B cell (primary cell): Measurements from ENCODE around the gene LRIG1. TPM values are rescaled to one million over a fixed set of nuclear protein-coding genes. Genes with fewer than 3 reads are reported as not detected.

Source experiments
- ATAC-seq: fragments of 200-7000 bp; cut with Tn5 transposase; one replicate; pipeline ENCODE4 v1.10.0; 2021; ENCODE audit warnings: low read depth, mild to moderate bottlenecking, moderate number of reproducible peaks, moderate library complexity
- CTCF ChIA-PET: fragments of 350-600 bp; sonication (Branson Sonifier 250); formaldehyde crosslinking; loops from one replicate; lab custom pipeline; 2021; ENCODE audit warnings: antibody characterized with exemption, inconsistent platforms; lab: Charles Lee
- POLR2A ChIA-PET: fragments of 350-600 bp; sonication (Branson Sonifier 250); formaldehyde crosslinking; loops from one replicate; lab custom pipeline; 2021; ENCODE audit warnings: antibody characterized with exemption; lab: Charles Lee
- DNase-seq: peaks from one replicate; pipeline ENCODE4 v3.0.0; 2013
- H2AFZ ChIP-seq: 2 replicates; pipeline ENCODE4 v1.6.1; 2012; ENCODE audit warnings: mild to moderate bottlenecking, low read depth, low read length; ENCODE audit not compliant: insufficient read depth, poor library complexity, severe bottlenecking
- H3K27ac ChIP-seq, 2 donors: 1 replicate in 1 of 2; 2 replicates in 1 of 2; pipeline ENCODE4 v1.5.1; 2012 to 2013; ENCODE audit warnings: low read length in 2 of 2, mild to moderate bottlenecking in 2 of 2, moderate library complexity in 1 of 2
- H3K27me3 ChIP-seq, 4 experiments: fragments of 200-600 bp in 1 of 4; sonication (generic) in 1 of 4; replicated peaks in 1 of 4; 1 replicate in 2 of 4; 2 replicates in 2 of 4; pipeline versions ENCODE4 v1.6.1 to v1.7.0; 2013 to 2016; ENCODE audit warnings: low read length in 3 of 4, mild to moderate bottlenecking in 2 of 4, mixed read lengths in 1 of 4, moderate library complexity in 1 of 4; ENCODE audit not compliant: insufficient read depth in 4 of 4, control insufficient read depth in 3 of 4; ENCODE audit errors: control extremely low read depth in 1 of 4
- H3K36me3 ChIP-seq, 2 experiments: replicated peaks in 1 of 2; 1 replicate in 1 of 2; 2 replicates in 1 of 2; pipeline versions ENCODE4 v1.6.1 to v1.7.1; 2013; ENCODE audit warnings: low read length in 1 of 2; ENCODE audit not compliant: insufficient read depth in 2 of 2, control insufficient read depth in 1 of 2; ENCODE audit errors: control extremely low read depth in 1 of 2, extremely low read depth in 1 of 2
- H3K4me1 ChIP-seq, 2 donors: fragments of 200-600 bp in 1 of 2; sonication (generic) in 1 of 2; 1 replicate in 1 of 2; 2 replicates in 1 of 2; pipeline versions ENCODE4 v1.5.1 to v1.6.1; 2013 to 2017; ENCODE audit warnings: low read length in 2 of 2; ENCODE audit not compliant: control insufficient read depth in 2 of 2, insufficient read depth in 2 of 2
- H3K4me2 ChIP-seq: replicated peaks from 2 replicates; pipeline ENCODE3; 2012; ENCODE audit warnings: mild to moderate bottlenecking, low read depth, low read length; ENCODE audit not compliant: poor library complexity, severe bottlenecking
- H3K4me3 ChIP-seq, 5 experiments: fragments of 200-600 bp in 1 of 5; sonication (generic) in 1 of 5; 1 replicate in 3 of 5; 2 replicates in 2 of 5; pipeline versions ENCODE4 v1.5.1 to v1.7.0; 2011 to 2016; ENCODE audit warnings: low read length in 4 of 5, mild to moderate bottlenecking in 4 of 5, low read depth in 2 of 5, control low read depth in 1 of 5, moderate library complexity in 1 of 5; ENCODE audit not compliant: insufficient read depth in 1 of 5; ENCODE audit errors: control extremely low read depth in 1 of 5, extremely low read depth in 1 of 5
- H3K79me2 ChIP-seq: fragments of 200-600 bp; sonication (generic); one replicate; pipeline ENCODE4 v1.6.0; 2016; ENCODE audit warnings: low read length; ENCODE audit not compliant: control insufficient read depth, insufficient read depth
- H3K9ac ChIP-seq: fragments of 200-600 bp; sonication (generic); 2 replicates; pipeline ENCODE4 v1.6.1; 2017; ENCODE audit warnings: mild to moderate bottlenecking, low read length, moderate library complexity
- H3K9me3 ChIP-seq, 3 donors: one replicate each; pipeline versions ENCODE4 v1.6.1 to v1.7.1; 2013; ENCODE audit warnings: low read length in 2 of 3; ENCODE audit not compliant: control insufficient read depth in 2 of 3, insufficient read depth in 1 of 3; ENCODE audit errors: control extremely low read depth in 1 of 3
- H4K20me1 ChIP-seq: 2 replicates; pipeline ENCODE4 v1.6.0; 2012; ENCODE audit warnings: mild to moderate bottlenecking, low read length; ENCODE audit not compliant: insufficient read depth, control insufficient read depth, poor library complexity, severe bottlenecking
- H3K27ac Mint-ChIP-seq: one replicate; pipeline ENCODE4 v1.8.0; 2021; ENCODE audit warnings: mixed read lengths
- H3K27me3 Mint-ChIP-seq: one replicate; pipeline ENCODE4 v1.8.0; 2021; ENCODE audit warnings: mixed read lengths
- H3K4me1 Mint-ChIP-seq: one replicate; pipeline ENCODE4 v1.8.0; 2021; ENCODE audit warnings: mixed read lengths
- H3K4me3 Mint-ChIP-seq: one replicate; pipeline ENCODE4 v1.8.0; 2021; ENCODE audit warnings: mixed read lengths
- H3K9me3 Mint-ChIP-seq: one replicate; pipeline ENCODE4 v1.8.0; 2022; ENCODE audit warnings: mixed read lengths; ENCODE audit not compliant: insufficient read depth
- EZH2 ChIP-seq: IDR thresholded peaks from 2 replicates; pipeline ENCODE4 v1.6.1; 2012; ENCODE audit warnings: borderline replicate concordance, low read depth, mild to moderate bottlenecking, moderate library complexity, low read length; ENCODE audit not compliant: insufficient read depth, poor library complexity, severe bottlenecking
- WGBS: methylation state at CpG from one replicate; pipeline ENCODE4 v1.1.5; 2013; ENCODE audit warnings: missing lambda C conversion rate; ENCODE audit not compliant: insufficient coverage; 5-methylcytosine and 5-hydroxymethylcytosine counted together
- intact Hi-C: fragments of 100-400 bp; cut with micrococcal nuclease; formaldehyde crosslinking; loops from one replicate; pipeline ENCODE4 v1.10.0; 2022
- polyA plus RNA-seq: library from polyadenylated mRNA; depleted of rRNA; stranded (reverse); fragments of >200 nt; gene quantifications from 2 replicates; pipeline ENCODE4 v1.2.3, GENCODE V29; 2012
- total RNA-seq, 2 donors: library from RNA; stranded (reverse); fragments of 120-200 nt in 1 of 2; gene quantifications; 1 replicate in 1 of 2; 2 replicates in 1 of 2; pipeline versions ENCODE4 v1.2.3 to v1.2.4, GENCODE V29; 2013 to 2022
- TF ChIP-seq, protein P1 (sequence below): fragments of 200-600 bp; IDR thresholded peaks from one replicate; pipeline ENCODE4 v1.8.0; 2022; ENCODE audit warnings: antibody characterized with exemption, mild to moderate bottlenecking

LRIG1 gene
- total and polyA plus RNA-seq, 2 donors (not counting 1 experiment from before 2014, with no cell fraction given): 9.2 to 12.4 TPM

DNA sequence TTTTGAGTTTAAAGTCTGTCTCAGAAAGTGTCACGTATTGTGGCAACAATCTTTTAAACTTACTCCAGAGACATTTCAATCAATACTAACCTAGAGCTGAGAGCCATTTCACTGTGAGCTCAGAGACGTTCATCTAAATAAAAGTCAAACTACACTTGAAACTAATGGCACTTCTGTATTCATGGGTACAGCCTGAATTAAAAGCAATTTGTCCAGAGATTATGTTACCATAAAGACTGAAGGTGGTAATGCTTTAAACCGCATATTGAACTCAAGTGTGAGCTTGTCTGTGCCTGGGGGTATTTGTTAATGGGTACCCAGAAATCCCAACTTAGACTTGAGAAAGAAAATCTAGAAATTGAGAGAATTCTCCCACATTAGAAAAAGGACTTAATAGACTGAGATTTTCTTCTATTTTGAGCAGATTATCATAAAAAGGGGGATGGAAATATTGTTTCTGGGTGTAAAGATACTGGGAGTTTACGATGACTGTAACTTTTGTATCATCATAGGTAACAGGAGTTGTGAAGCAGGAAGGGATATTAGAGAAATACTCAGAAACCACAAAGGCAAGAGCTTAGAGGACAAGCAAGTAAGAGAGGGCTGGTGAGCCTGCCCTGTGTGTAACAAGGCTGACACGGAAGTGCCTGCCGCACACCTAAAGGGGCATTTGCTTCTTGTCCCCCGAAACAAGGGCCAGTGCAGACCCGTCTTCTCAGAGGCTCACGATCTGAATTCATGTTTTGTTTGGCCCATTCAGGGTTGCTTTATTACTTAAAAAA, 36.9 kb downstream of the LRIG1 start:
- CTCF ChIA-PET: interaction anchor here (1.6 kb wide), 1 partner anchor 9 kb away, joined by 4 read pairs; no protein-coding TSS in a partner anchor
- TF ChIP-seq, protein P1, sequence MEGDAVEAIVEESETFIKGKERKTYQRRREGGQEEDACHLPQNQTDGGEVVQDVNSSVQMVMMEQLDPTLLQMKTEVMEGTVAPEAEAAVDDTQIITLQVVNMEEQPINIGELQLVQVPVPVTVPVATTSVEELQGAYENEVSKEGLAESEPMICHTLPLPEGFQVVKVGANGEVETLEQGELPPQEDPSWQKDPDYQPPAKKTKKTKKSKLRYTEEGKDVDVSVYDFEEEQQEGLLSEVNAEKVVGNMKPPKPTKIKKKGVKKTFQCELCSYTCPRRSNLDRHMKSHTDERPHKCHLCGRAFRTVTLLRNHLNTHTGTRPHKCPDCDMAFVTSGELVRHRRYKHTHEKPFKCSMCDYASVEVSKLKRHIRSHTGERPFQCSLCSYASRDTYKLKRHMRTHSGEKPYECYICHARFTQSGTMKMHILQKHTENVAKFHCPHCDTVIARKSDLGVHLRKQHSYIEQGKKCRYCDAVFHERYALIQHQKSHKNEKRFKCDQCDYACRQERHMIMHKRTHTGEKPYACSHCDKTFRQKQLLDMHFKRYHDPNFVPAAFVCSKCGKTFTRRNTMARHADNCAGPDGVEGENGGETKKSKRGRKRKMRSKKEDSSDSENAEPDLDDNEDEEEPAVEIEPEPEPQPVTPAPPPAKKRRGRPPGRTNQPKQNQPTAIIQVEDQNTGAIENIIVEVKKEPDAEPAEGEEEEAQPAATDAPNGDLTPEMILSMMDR: no peak
- no peak for TF ChIP-seq EZH2

DNA sequence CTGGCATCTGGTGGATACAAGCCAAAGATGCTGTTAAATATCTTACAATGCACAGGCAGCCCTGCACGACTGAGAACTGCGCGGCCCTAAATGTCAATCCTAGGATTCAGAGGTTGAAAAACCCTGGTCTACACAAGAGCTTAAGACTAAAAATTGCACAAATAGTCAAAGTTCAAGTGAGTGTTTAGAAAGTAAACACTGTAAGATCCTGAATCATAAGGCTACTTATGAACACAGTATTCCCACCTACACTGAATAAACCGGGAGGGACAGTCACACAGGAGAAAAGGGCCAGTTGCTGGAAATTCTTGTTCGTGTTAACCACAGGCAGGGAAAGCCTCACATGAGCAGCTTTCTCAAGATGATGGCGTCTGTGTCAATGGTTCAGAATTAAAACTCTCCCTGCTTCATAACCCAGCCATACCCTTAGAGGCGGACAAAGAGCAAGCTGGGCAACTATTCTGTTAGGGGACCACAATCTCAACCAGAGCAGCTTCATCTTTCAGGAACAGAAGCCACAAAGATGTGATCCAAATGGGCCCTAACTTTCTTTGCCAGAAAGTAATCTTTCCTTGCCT, 37.7 kb downstream of the LRIG1 start:
- Mint-ChIP-seq H3K4me1 (peaks cover 4% of the 10 kb centered on the region), H3K9me3 (no peaks in the 10 kb centered on the region), H3K4me3 (no peak overlapping the region), H3K27ac (no peak overlapping the region), H3K27me3 (peaks cover 18% of the 10 kb centered on the region)
- H2AFZ ChIP-seq: no peak overlapping the region
- H3K36me3 ChIP-seq: no peaks in the 10 kb centered on the region
- no peak overlapping the region for H3K9ac ChIP-seq
- H3K4me2 ChIP-seq: no peak overlapping the region
- peaks cover 0 to 8% (median 5%) of the 10 kb centered on the region in 4 experiments for H3K27me3 ChIP-seq
- H3K4me3 ChIP-seq: no peak overlapping the region
- ATAC-seq: no peak
- intact Hi-C loops: no loop called here
- no peak for DNase-seq
- CTCF ChIA-PET: interaction anchor here (1.6 kb wide), 1 partner anchor 10 kb away, joined by 4 read pairs; no protein-coding TSS in a partner anchor
- peaks cover 10% of the 10 kb centered on the region for H3K79me2 ChIP-seq
- TF ChIP-seq EZH2: no peak
- TF ChIP-seq, protein P1: no peak
- no peaks in the 10 kb centered on the region for H4K20me1 ChIP-seq
- WGBS: 93% methylated on average over 7 of the region's 7 CpGs
- H3K9me3 ChIP-seq: no peaks in the 10 kb centered on the region
- H3K4me1 ChIP-seq: no peaks in the 10 kb centered on the region
- POLR2A ChIA-PET: no interaction called here
- H3K27ac ChIP-seq: no peak overlapping the region

More for the DNA sequence above, 36.9 kb downstream of the LRIG1 start:
- H3K9ac ChIP-seq: no peak overlapping the region
- DNase-seq: no peak
- H3K4me1 Mint-ChIP-seq: peaks cover 11% of the 10 kb centered on the region
- H3K27ac ChIP-seq: no peak overlapping the region
- WGBS: 72% methylated on average over 2 of the region's 9 CpGs
- no peaks in the 10 kb centered on the region for H4K20me1 ChIP-seq
- POLR2A ChIA-PET: no interaction called here
- H3K27me3 Mint-ChIP-seq: peaks cover 21% of the 10 kb centered on the region
- no peaks in the 10 kb centered on the region for H3K9me3 ChIP-seq
- no peaks in the 10 kb centered on the region for H3K4me1 ChIP-seq
- H3K9me3 Mint-ChIP-seq: no peaks in the 10 kb centered on the region
- no peak overlapping the region for H3K4me2 ChIP-seq
- intact Hi-C loops: no loop called here
- peaks cover 10% of the 10 kb centered on the region for H3K79me2 ChIP-seq
- ATAC-seq: no peak
- H2AFZ ChIP-seq: no peak overlapping the region
- no peak overlapping the region for H3K27ac Mint-ChIP-seq
- no peaks in the 10 kb centered on the region for H3K36me3 ChIP-seq
- no peak overlapping the region for H3K4me3 Mint-ChIP-seq
- H3K4me3 ChIP-seq: no peak overlapping the region
- H3K27me3 ChIP-seq: peaks cover 0 to 9% (median 5%) of the 10 kb centered on the region in 4 experiments
